K562 (cell line): Measurements from ENCODE around the gene EPB41L2.

Source experiments
- CTCF ChIP-seq, 3 experiments: IDR thresholded peaks in 2 of 3; conservative IDR thresholded peaks in 1 of 3; 2 replicates each; pipeline ENCODE4 v1.5.1; 2011 to 2012; ENCODE audit warnings: low read length in 3 of 3, mild to moderate bottlenecking in 3 of 3, control low read depth in 2 of 3, improper control_type of control experiment in 1 of 3, inconsistent platforms in 1 of 3, low read depth in 1 of 3, mixed read lengths in 1 of 3, moderate library complexity in 1 of 3; ENCODE audit not compliant: insufficient read depth in 2 of 3
- ETV1 ChIP-seq: fragments of 450-650 bp; conservative IDR thresholded peaks from 2 replicates; pipeline ENCODE4 v1.6.1; 2016; ENCODE audit warnings: missing genetic modification characterization, control low read depth, low read depth, missing compliant biosample characterization
- ETV6 ChIP-seq, 3 experiments: fragments of 150-350 bp in 1 of 3; sonication (generic) in 1 of 3; formaldehyde crosslinking in 1 of 3; IDR thresholded peaks; 2 replicates each; pipeline versions ENCODE4 v1.6.1 to v1.8.0; 2014 to 2022; ENCODE audit warnings: borderline replicate concordance in 2 of 3, low read depth in 2 of 3, antibody characterized with exemption in 1 of 3, low read length in 1 of 3, mild to moderate bottlenecking in 1 of 3, missing genetic modification reagents in 1 of 3
- HDAC3 ChIP-seq: fragments of 450-650 bp; IDR thresholded peaks from 2 replicates; pipeline ENCODE4 v1.6.1; 2018; ENCODE audit warnings: borderline replicate concordance, mild to moderate bottlenecking, moderate library complexity; ENCODE audit not compliant: partially characterized antibody
- HNRNPUL1 ChIP-seq: fragments of 200-400 bp; formaldehyde crosslinking; IDR thresholded peaks from 2 replicates; pipeline ENCODE4 v1.6.1; 2017; ENCODE audit warnings: low read length
- NR3C1 ChIP-seq: sonication (generic); formaldehyde crosslinking; IDR thresholded peaks from 2 replicates; pipeline ENCODE4 v1.8.1; 2022; ENCODE audit warnings: missing genetic modification reagents
- POLR2A ChIP-seq: fragments of 450-650 bp; conservative IDR thresholded peaks from 2 replicates; pipeline ENCODE4 v1.6.1; 2016
- RBFOX2 ChIP-seq: fragments of 200-400 bp; formaldehyde crosslinking; IDR thresholded peaks from 2 replicates; pipeline ENCODE4 v1.6.1; 2017; ENCODE audit warnings: low read depth, mild to moderate bottlenecking, low read length, moderate library complexity
- SP1 ChIP-seq: sonication (generic); formaldehyde crosslinking; IDR thresholded peaks from 2 replicates; pipeline ENCODE4 v1.8.1; 2022; ENCODE audit warnings: mild to moderate bottlenecking, missing genetic modification reagents
- SREBF2 ChIP-seq: sonication (generic); formaldehyde crosslinking; IDR thresholded peaks from 2 replicates; pipeline ENCODE4 v1.4.0; 2020; ENCODE audit warnings: mild to moderate bottlenecking, missing genetic modification reagents
- ZNF239 ChIP-seq: fragments of 250-450 bp; sonication (Bioruptor Pico); IDR thresholded peaks from 2 replicates; pipeline ENCODE4 v1.4.0; 2020; ENCODE audit warnings: mild to moderate bottlenecking
- ZNF639 ChIP-seq, 2 experiments: fragments of 200-800 bp in 1 of 2; sonication (Bioruptor generic) in 1 of 2; sonication (generic) in 1 of 2; formaldehyde crosslinking in 1 of 2; IDR thresholded peaks in 1 of 2; conservative IDR thresholded peaks in 1 of 2; 2 replicates each; pipeline versions ENCODE4 v1.5.0 to v1.6.1; 2016 to 2020; ENCODE audit warnings: missing compliant biosample characterization in 1 of 2, missing genetic modification characterization in 1 of 2, missing genetic modification reagents in 1 of 2
- TF ChIP-seq, protein P1 (sequence below): fragments of 450-650 bp; formaldehyde crosslinking; IDR thresholded peaks from 2 replicates; pipeline ENCODE4 v1.4.0; 2022; ENCODE audit warnings: missing genetic modification characterization
- TF ChIP-seq, protein P2 (sequence below), 2 experiments: fragments of 450-650 bp in 1 of 2; sonication (generic) in 1 of 2; formaldehyde crosslinking in 1 of 2; IDR thresholded peaks in 1 of 2; conservative IDR thresholded peaks in 1 of 2; 2 replicates each; pipeline versions ENCODE4 v1.6.1 to v1.8.1; 2016 to 2023; ENCODE audit warnings: mild to moderate bottlenecking in 2 of 2, moderate library complexity in 2 of 2, inconsistent platforms in 1 of 2, missing genetic modification reagents in 1 of 2

DNA sequence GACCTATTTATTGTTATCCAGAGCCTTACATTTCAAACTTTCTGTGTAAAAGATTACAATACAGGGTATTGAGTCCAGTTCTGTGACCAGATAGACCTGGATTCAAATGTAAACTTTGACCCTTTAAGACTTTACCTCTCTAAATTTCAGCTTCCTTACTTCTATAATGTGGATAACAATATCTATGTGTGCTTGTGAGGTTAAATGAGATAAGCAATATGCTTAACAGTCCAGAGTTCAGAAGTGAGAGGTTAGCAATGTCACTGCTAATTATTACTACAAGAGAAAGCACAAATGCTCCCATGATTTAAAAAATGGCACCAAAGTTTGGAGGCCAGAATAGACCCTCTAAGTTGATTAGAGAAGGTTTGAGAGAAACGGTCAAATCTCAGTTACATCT, 27.5 kb downstream of the EPB41L2 start:
- TF ChIP-seq CTCF (IDR thresholded peaks at IDR 0.05 in 2 of 3, conservative IDR thresholded peaks at IDR 0.05 in 1 of 3; ENCODE audit: insufficient read depth in 2 of 3, low read depth in 1 of 3, low read length in 3 of 3) = no peak
- TF ChIP-seq, protein P1, sequence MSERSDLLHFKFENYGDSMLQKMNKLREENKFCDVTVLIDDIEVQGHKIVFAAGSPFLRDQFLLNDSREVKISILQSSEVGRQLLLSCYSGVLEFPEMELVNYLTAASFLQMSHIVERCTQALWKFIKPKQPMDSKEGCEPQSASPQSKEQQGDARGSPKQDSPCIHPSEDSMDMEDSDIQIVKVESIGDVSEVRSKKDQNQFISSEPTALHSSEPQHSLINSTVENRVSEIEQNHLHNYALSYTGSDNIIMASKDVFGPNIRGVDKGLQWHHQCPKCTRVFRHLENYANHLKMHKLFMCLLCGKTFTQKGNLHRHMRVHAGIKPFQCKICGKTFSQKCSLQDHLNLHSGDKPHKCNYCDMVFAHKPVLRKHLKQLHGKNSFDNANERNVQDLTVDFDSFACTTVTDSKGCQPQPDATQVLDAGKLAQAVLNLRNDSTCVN (CRISPR knock-in tag) = no peak
- no peak for TF ChIP-seq HDAC3
- no peak for TF ChIP-seq POLR2A
- no peak for TF ChIP-seq ZNF239 (CRISPR knock-in tag)
- no peak for TF ChIP-seq SREBF2 (CRISPR knock-in tag)
- TF ChIP-seq ETV1 (tag) = no peak
- TF ChIP-seq ETV6 (IDR thresholded peaks at IDR 0.05; ENCODE audit: borderline replicate concordance in 1 of 2, low read depth in 2 of 2, low read length in 1 of 2) = no peak
- TF ChIP-seq ETV6 (CRISPR knock-in tag; IDR thresholded peaks at IDR 0.05; ENCODE audit: borderline replicate concordance) = no peak
- TF ChIP-seq, protein P2, sequence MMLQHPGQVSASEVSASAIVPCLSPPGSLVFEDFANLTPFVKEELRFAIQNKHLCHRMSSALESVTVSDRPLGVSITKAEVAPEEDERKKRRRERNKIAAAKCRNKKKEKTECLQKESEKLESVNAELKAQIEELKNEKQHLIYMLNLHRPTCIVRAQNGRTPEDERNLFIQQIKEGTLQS (IDR thresholded peaks at IDR 0.05) = no peak
- TF ChIP-seq, protein P2 (CRISPR knock-in tag; conservative IDR thresholded peaks at IDR 0.05) = no peak
- TF ChIP-seq SP1 (CRISPR knock-in tag) = no peak
- TF ChIP-seq RBFOX2 = no peak
- no peak for TF ChIP-seq NR3C1 (CRISPR knock-in tag)
- no peak for TF ChIP-seq ZNF639 (CRISPR knock-in tag; conservative IDR thresholded peaks at IDR 0.05 in 1 of 2, IDR thresholded peaks at IDR 0.05 in 1 of 2)
- TF ChIP-seq HNRNPUL1 = no peak
